ENCODE measurements around the gene REN. TPM values are rescaled to one million over a fixed set of nuclear protein-coding genes. Genes with fewer than 3 reads are reported as not detected.

The REN gene
- total and polyA plus RNA-seq, 2 of the 8 experiments (the other 6 are each of a cell fraction or from before 2014, with no cell fraction given), result 0.05 TPM; not detected in 1

- TF ChIP-seq RNF2 (IDR thresholded peaks at IDR 0.05; ENCODE audit: borderline replicate concordance, low read depth, low read length, missing control alignments, poor library complexity, severe bottlenecking), result no peak
These were observed 27.0 kb downstream of the REN start (continued) for GRCh38 chr1:204139088-204139487.
